Adipose tissue (tissue), 3 donors: ENCODE measurements around the gene MICAL3. TPM values are rescaled to one million over a fixed set of nuclear protein-coding genes. Genes with fewer than 3 reads are reported as not detected.
"Not testable (repeated sequence)": the region's sequence is repeated elsewhere in the genome, so short reads cannot be mapped to it uniquely, and the experiment has no call there.

Experiments
- H3K27ac ChIP-seq: one replicate; pipeline ENCODE4 v1.5.1; 2013; ENCODE audit warnings: low read depth, low read length
- WGBS, 3 donors: extraction: QIAGEN DNeasy Blood & Tissue Kit; methylation state at CpG; one replicate each; pipeline ENCODE4 v1.1.7; 2013; 5-methylcytosine and 5-hydroxymethylcytosine counted together
- polyA plus RNA-seq, 3 donors: library from polyadenylated mRNA; stranded (reverse); fragments of 200-250 nt; gene quantifications; one replicate each; pipeline ENCODE4 v1.2.3, GENCODE V29; 2013
- donor health status: healthy with polysubstance abuse.
- donor health status: Bipolar disorder and iron deficiency.
- donor health status: healthy.

MICAL3 gene, protein sequence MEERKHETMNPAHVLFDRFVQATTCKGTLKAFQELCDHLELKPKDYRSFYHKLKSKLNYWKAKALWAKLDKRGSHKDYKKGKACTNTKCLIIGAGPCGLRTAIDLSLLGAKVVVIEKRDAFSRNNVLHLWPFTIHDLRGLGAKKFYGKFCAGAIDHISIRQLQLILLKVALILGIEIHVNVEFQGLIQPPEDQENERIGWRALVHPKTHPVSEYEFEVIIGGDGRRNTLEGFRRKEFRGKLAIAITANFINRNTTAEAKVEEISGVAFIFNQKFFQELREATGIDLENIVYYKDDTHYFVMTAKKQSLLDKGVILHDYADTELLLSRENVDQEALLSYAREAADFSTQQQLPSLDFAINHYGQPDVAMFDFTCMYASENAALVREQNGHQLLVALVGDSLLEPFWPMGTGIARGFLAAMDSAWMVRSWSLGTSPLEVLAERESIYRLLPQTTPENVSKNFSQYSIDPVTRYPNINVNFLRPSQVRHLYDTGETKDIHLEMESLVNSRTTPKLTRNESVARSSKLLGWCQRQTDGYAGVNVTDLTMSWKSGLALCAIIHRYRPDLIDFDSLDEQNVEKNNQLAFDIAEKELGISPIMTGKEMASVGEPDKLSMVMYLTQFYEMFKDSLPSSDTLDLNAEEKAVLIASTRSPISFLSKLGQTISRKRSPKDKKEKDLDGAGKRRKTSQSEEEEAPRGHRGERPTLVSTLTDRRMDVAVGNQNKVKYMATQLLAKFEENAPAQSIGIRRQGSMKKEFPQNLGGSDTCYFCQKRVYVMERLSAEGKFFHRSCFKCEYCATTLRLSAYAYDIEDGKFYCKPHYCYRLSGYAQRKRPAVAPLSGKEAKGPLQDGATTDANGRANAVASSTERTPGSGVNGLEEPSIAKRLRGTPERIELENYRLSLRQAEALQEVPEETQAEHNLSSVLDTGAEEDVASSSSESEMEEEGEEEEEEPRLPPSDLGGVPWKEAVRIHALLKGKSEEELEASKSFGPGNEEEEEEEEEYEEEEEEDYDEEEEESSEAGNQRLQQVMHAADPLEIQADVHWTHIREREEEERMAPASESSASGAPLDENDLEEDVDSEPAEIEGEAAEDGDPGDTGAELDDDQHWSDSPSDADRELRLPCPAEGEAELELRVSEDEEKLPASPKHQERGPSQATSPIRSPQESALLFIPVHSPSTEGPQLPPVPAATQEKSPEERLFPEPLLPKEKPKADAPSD (N-terminal part only)
- polyA plus RNA-seq: 10 to 100 TPM in 2 of 3 donors, 1 to 10 TPM in 1; 7.9 to 12.1 (median 11.7) TPM

DNA sequence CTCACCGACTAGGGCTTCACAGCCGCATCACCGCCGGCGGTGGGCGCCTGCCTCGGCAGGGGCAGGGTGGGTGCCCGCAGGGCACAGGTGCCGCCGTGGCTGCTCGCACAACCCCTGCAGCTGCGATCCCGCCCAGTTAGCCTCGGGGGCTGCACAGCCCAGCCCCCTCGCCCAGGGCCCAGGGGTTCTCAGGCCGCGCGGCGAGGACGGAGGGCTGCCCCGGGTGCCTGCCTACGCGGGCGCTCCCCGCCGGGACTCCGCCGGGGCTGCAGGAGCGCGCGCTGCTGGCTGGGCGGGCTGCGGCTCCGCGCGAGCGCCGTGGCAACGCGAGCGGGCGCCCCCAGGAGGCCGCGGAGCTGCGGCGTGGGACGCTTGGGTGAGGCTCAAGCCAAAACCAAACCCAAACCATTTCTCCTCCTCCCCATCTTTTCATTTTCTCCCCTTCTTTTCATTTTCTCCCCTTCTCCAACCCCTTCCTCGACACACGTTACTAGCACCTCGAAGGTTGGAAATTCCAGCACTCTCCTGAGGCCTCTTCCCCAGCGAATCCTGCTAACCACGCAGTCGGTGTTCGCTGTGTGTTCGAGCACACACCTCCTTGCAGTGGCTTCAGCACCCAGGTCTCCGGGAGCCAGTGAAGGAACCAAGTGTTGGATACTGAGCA lies at the start of gene MICAL3:
Gene MICAL3 (minus strand): TSS at position 286 of the 664 bp plus-strand sequence. CDS start 117,749 bp downstream, outside the sequence.
- no peak within 1 kb of the TSS for H3K27ac ChIP-seq

DNA sequence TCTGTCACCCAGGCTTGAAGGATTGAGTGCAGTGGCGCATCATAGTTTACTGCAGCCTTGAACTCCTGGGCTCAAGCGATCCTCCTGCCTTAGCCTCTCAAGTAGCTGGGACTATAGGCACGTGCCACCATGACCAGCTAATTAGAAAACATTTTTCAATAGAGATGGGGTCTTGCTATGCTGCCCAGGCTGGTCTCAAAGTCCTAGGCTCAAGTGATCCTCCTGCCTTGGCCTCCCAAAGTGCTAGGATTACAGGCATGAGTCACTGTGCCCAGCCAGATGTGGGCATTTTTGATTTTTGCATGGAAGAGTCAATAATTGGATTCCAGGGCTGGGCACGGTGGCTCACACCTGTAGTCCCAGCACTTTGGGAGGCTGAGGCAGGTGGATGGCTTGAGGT lies 49.6 kb upstream of the MICAL3 start:
- not testable (repeated sequence) for H3K27ac ChIP-seq
- 90 to 91% (median 91%) methylated on average over 4 of the region's 4 CpGs for WGBS, 3 donors

More for the DNA sequence above, at the start of gene MICAL3:
- WGBS, 3 donors: 1 to 2% (median 2%) methylated on average over 40 to 56 of the region's 56 CpGs

DNA sequence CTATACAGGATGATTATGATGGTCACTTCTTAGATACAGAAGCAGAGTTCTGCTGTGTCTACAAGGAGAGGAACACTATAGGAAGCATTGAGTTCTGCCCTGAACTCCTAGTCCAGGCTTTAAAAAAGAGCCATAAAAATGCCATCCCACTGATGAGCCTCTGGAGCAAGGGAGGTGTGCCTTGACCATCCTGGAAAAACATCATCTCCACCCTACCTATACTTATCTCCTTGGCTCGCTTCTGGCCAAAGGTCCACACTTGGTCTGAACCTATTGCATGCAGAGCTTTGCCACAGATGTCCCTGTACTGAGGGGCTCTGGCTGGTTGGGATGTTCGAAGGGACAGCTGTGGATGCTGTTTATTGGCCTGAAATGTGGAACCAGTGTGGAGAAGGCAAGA lies 49.1 kb upstream of the MICAL3 start:
- no peak overlapping the region for H3K27ac ChIP-seq
- 85 to 96% (median 91%) methylated on average over 2 of the region's 2 CpGs for WGBS, 3 donors

DNA sequence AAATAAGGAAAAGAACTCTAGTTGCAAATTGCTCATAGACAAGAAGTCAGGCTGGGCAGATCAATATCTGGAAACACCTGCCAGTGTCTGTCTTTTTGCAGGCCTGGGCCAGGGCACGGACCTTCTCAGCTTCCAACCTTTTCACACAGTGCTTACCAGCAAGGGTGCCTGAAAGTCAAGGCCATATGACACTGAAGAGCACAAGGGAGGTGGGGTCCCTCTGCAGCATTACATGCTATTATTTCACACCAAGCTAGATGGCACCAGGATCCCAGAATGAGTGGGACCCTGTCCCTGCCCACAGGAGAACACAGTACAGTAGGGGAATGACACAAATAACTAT lies 47.6 kb upstream of the MICAL3 start:
- H3K27ac ChIP-seq: no peak overlapping the region
- WGBS, 3 donors: 48 to 85% (median 85%) methylated on average over 1 of the region's 1 CpG

DNA sequence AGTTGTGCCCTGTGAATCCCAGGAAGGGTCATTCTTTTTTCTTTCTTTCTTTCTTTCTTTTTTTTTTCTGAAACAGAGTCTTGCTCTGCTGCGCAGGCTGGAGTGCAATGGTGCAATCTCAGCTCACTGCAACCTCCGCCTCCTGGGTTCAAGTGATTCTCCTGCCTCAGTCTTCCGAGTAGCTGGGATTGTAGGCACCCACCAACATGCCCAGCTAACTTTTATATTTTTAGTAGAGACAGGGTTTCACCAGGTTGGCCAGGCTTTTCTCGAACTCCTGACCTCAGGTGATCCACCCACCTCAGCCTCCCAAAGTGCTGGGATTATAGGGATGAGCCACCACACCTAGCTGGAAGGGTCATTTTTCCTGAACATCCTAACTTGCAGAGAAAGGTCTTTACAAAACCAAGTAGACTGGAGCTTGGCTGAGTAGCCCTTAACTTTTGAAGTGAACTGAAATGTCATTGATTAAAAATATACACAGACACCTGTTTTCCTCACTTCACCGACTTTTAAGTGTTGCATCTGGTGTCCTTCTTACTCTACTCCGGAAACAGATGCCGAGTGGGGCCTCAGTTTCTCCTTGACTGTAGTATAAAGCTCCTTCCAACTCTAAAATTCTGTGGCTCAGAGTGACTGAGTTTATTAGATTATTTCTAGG lies 47.1 kb upstream of the MICAL3 start:
- 85 to 90% (median 89%) methylated on average over 7 of the region's 7 CpGs for WGBS, 3 donors
- H3K27ac ChIP-seq: not testable (repeated sequence)

DNA sequence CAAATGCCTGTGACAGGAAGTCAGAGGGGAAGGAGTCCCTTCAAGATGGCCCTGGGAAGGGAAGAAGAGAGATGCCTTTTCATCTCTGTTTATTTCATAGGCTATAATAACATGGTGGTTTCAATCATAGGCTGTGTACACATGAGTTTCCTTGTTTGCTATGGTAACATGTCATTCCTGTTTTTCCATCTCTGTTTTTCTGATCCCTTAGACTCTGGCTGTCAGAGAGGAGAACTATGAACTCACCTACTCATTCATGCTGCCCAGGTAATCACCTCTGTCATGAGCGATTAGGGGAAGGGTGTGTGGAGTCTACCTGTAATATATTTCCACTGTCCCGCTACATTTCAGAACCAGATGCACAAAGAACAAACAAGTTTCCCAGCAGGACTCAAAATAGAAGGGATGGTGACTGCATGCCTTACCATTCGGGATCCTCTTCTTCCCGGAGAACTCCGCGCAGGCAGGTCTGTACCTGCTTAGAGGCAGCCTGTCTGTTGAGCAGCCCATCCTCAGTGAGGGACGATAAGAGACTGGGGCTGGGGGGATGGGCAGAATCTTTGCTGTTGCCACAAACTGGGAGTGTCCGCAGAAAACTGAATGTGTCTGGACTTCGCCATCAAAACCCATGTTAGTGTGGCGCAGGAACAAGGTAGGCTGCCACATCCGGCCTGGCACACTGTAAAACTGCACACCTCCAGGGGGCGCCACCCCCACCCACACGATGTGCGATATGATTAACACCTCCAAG lies 46.4 kb upstream of the MICAL3 start:
- 72 to 87% (median 84%) methylated on average over 14 of the region's 14 CpGs for WGBS, 3 donors
- H3K27ac ChIP-seq: no peak overlapping the region

DNA sequence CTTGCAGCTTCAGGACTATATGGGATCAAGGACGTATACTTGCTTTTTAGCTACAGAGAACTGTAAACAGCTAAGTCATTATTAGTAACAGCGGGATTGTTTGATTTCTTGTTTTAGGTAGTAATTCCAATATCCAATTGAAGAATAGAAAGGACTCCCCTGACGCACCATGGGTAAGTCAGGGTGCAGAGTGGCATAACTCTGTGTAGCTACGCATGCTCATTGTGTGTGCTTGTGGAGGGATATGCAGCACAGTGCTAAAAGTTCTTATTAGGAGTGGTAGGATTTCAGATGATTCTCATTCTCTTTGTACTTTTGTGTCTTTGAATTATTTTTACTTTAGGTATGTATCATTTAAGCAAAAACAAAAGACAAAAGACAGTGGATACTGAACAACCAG lies 45.7 kb upstream of the MICAL3 start:
- WGBS, 3 donors: 93 to 97% (median 93%) methylated on average over 4 of the region's 4 CpGs
- H3K27ac ChIP-seq: no peak overlapping the region

DNA sequence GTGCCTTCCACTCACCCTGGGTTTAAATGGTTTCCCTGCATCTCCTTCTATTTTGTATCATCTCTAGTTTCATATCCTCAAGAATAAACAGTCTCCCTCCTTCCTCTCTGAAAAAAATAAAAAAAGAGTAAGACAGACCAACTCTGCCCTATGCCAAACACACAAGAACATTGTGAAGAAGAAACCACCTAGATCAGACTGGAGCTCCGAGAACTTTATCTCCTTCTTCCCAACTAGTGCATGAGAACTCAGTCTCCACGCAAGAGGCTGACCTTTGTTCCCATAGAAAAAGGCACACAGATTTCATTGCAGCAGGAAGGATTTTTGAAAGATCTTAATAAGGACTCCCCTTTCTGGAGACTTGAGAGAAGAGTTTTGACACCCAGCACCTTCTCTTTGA lies 44.7 kb upstream of the MICAL3 start:
- 52 to 82% (median 67%) methylated on average over 2 of the region's 2 CpGs for WGBS, 3 donors
- H3K27ac ChIP-seq: no peak overlapping the region

DNA sequence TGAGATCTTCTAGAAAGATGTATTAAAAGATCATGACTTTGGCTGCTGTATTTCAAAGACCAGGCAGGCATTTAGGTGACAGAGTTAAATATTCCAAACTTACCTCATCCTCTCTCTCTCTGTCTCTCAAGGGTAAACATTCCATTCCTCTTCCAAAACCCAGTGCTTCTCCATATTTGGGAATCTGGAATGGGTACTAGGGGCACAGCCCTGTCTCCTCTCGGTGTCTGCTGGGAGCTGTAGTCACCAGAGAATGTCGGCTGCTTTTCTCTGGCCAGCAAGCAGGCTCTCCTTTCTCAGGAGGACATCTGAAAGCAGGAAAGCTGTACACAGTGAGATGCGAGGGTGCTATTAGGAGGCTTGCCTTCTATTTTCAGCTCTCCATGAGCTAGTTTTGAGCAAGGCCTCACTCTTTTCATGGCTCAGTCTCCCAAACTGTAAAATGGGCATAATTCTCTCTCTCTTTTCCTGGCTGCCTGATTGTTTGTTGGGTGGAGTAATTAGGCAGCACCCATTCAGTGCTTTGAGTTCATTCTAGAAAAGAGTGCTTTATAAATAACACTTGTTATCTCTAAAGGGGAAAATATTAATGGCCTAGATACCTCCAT lies 44.1 kb upstream of the MICAL3 start:
- no peak overlapping the region for H3K27ac ChIP-seq
- WGBS, 3 donors: 52 to 69% (median 68%) methylated on average over 3 of the region's 3 CpGs

DNA sequence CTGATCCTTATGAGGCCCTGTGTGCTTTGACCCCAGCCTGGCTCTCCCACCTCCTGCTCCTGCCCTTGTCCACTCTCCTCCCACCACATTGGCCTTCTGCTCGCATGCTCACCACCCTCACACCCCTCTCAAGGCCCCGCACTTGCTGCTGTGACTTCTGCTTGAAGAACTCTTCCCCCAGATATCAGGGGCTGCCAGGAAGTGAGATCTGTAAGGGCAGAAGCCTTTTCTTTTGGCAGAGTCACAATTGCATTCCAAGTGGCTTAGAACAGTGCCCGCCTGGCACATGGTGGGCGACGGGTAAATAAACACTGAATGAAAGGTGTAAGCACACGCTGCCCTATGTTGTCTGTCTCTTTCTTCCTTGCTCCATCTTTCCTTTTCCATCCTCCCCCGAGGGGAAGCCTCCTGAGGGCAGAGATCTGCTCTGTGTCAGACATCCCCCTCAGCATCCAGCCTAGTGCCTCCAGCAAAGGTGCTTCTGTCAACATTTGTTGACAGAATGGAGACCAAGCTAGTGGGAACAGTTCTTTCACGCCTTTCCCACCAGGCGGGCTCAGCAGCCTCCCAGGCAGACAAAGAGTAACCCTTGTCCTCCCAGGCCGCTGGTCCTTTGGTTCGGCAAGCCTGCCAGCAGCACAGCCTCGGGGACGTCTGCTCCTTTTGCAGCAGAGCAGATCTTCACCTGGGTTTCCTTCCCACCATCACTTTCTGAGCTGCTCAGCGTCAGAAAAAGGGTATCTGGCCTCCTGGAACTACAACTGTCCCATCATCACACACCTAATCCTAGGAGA lies 43.4 kb upstream of the MICAL3 start:
- no peak overlapping the region for H3K27ac ChIP-seq
- WGBS, 3 donors: 73 to 75% (median 73%) methylated on average over 14 of the region's 14 CpGs

DNA sequence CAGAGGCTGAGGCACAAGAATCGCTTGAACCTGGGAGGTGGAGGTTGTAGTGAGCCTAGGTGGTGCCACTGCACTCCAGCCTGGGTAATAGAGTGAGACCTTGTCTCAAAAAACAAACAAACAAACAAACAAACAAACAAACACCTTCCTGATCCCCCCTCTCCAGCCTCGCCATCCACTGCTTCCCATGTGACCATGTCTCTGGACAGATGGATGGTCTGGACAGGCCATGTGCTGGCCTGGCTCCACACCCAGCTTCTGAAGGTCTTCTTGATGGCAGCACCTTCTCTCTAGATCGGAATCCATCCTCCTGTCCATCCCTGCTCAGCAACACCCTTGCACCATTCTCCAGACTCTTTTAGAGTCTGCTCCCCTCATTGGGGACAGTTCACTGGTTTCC lies 42.8 kb upstream of the MICAL3 start:
- 93 to 96% (median 95%) methylated on average over 3 of the region's 3 CpGs for WGBS, 3 donors
- H3K27ac ChIP-seq: no peak overlapping the region

DNA sequence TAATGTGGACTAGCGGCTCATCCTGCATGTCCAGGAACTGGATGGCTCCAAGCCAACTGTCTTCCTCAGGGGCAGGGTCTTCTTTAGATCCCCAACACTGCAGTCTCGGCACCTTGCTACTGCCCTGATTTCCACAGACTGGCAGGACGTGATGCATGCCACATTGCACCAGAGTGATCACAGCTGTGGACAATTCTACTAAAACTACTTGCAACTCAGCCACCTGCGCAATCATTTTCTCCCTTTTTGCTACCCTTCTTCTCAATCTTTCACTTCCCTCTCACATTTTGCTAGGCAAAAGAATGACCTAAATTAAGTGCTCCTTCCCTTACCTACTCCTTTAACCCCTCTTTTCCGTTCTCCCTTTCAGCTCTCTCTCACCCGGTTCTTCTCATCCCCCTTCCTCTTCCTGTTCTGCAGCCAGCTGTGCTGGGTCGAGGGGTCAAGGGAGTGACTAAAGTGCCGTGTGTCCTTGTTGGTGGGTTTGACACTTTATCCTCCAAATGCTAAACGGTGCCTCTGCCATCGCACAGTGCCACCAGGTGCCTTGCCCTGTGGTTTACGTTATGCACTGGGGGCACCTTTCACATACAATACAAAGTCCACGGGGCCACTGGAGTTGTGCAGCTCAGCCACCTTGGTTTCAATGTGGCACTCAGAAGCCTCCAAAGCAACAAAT lies 42.0 kb upstream of the MICAL3 start:
- 52 to 62% (median 55%) methylated on average over 12 of the region's 12 CpGs for WGBS, 3 donors
- H3K27ac ChIP-seq: no peak overlapping the region

DNA sequence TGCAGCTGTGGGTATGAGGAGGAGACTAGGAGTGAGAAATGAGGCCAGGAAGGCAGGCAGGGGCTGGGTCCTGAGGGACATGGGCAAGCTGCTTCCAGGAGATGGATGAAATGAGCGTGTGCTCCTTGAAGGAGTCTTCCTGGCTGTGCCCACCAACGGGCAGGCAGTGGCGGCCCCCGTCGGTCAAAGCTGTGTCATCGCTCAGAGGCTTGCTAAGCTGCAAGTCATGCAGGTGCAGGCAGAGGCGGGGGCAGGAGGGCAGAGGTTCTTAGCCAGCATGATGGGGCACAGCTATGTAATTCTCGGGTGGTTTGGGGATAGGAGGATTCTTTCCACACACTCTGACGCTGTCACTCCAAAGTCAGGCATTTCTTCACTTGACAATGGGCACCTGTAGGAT lies 40.9 kb upstream of the MICAL3 start:
- H3K27ac ChIP-seq: no peak overlapping the region
- WGBS, 3 donors: 63 to 67% (median 67%) methylated on average over 9 of the region's 9 CpGs

DNA sequence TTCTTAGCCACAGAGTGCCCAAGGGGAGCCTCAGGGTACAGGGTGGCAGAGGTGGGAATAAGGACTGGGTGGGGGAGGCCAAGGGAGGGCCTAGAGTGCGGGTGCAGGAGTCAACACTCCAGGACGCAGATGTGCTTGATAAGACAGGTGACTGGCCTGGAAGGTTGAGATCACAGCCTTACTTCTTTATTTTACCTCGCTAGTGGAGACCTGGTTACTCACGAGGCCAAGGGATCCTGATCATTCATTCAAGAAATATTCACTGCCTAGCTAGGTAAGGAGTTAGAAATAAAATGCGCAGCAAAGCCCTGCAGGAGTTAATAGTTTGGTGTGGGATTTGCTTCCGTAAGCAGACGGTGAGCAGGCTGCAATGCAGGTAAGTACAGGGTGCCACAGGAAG lies 40.3 kb upstream of the MICAL3 start:
- 90 to 93% (median 92%) methylated on average over 7 of the region's 7 CpGs for WGBS, 3 donors
- no peak overlapping the region for H3K27ac ChIP-seq

DNA sequence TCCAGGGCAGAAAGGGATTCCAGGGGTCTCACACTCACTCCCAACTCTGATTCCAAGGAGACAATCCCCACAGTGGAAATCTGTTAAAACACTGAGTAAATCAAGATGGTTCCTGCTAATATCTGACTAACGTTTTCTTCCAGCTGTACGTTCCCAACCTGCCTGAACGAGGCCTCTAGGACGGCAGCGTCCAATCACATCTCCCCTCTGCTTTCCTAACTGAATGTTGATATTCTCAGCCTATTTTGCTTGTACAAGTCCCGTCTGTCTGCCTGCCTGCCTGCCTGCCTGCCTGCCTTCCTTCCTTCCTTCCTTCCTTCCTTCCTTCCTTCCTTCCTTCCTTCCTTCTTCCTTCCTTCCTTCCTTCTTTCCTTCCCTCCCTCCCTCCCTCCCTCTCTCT lies 39.4 kb upstream of the MICAL3 start:
- WGBS, 3 donors: 77 to 86% (median 84%) methylated on average over 6 of the region's 6 CpGs
- H3K27ac ChIP-seq: not testable (repeated sequence)

DNA sequence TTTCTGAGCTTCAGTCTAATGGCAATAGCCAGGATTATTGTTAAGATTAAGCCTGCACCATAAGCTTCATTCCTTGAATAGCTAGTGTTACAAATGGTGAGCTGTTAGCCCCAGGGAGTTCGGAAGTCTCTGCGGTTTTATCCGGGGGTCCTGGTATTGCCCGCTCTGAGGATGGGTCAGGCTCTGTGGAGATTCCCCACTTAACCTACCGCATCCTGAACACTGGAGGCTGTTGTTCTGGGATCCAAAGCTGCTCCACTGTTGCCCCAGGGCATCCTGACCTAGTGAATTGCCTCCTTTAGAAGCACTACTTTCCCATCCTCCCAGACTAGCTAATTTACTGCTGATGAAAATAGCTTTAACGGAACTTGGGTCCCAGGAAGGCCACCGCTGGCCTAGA lies 38.9 kb upstream of the MICAL3 start:
- 86 to 95% (median 91%) methylated on average over 7 of the region's 7 CpGs for WGBS, 3 donors
- no peak overlapping the region for H3K27ac ChIP-seq
